T follicular helper cell (primary cell): Measurements from ENCODE around the gene STON2.

Experiments used
- DNase-seq: peaks from one replicate; pipeline ENCODE4 v3.0.0-alpha.2; 2020; ENCODE audit warnings: low read depth

The STON2 gene

GRCh38 chr14:81418057-81418790 lies 18.1 kb upstream of the STON2 start:
- no peak for DNase-seq

- DNase-seq: no peak
These were observed 16.9 kb upstream of the STON2 start for GRCh38 chr14:81416981-81417380.

- DNase-seq: no peak
These were observed 16.2 kb upstream of the STON2 start for GRCh38 chr14:81416194-81416952.

GRCh38 chr14:81415781-81416180 lies 15.7 kb upstream of the STON2 start:
- DNase-seq: no peak

GRCh38 chr14:81414123-81414522 lies 14.0 kb upstream of the STON2 start:
- DNase-seq: no peak

- DNase-seq: no peak
These were observed 12.7 kb upstream of the STON2 start for GRCh38 chr14:81412779-81413178.

- DNase-seq: no peak
These were observed 8.5 kb upstream of the STON2 start for GRCh38 chr14:81408595-81408994.

- DNase-seq: no peak
These were observed 6.7 kb upstream of the STON2 start for GRCh38 chr14:81406863-81407262.

GRCh38 chr14:81402123-81402495 lies 2.0 kb upstream of the STON2 start:
- DNase-seq: no peak

- no peak for DNase-seq
These were observed 1.4 kb upstream of the STON2 start for GRCh38 chr14:81401420-81402122.

- DNase-seq: no peak
These were observed 728 bp upstream of the STON2 start for GRCh38 chr14:81400852-81401251.

GRCh38 chr14:81398196-81398891 lies 1.8 kb downstream of the STON2 start:
- no peak for DNase-seq

GRCh38 chr14:81396113-81396512 lies 4.0 kb downstream of the STON2 start:
- no peak for DNase-seq

GRCh38 chr14:81394739-81395138 lies 5.4 kb downstream of the STON2 start:
- no peak for DNase-seq

- DNase-seq: no peak
These were observed 7.0 kb downstream of the STON2 start for GRCh38 chr14:81392976-81393643.

GRCh38 chr14:81392052-81392451 lies 8.1 kb downstream of the STON2 start:
- DNase-seq: no peak

GRCh38 chr14:81390696-81391095 lies 9.4 kb downstream of the STON2 start:
- DNase-seq: no peak

GRCh38 chr14:81388336-81388735 lies 11.8 kb downstream of the STON2 start:
- no peak for DNase-seq

GRCh38 chr14:81386290-81386745 lies 13.8 kb downstream of the STON2 start:
- no peak for DNase-seq

- no peak for DNase-seq
These were observed 14.2 kb downstream of the STON2 start for GRCh38 chr14:81385886-81386285.

GRCh38 chr14:81385419-81385818 lies 14.7 kb downstream of the STON2 start:
- DNase-seq: no peak

GRCh38 chr14:81384900-81385299 lies 15.2 kb downstream of the STON2 start:
- DNase-seq: no peak
